Kidney (tissue), 14 donors: ENCODE data around the gene SRGAP3. TPM values are rescaled to one million over a fixed set of nuclear protein-coding genes. Genes with fewer than 3 reads are reported as not detected.

Experiments used
- DNase-seq, 5 donors: peaks; one replicate each; pipeline ENCODE4 v3.0.0-alpha.2; 2013 to 2020
- FAIRE-seq: peaks from 2 replicates; lab custom pipeline; 2012; peaks lifted over from hg19 to GRCh38; lab: Jason Lieb, UNC
- H3K27ac ChIP-seq, 2 donors: one replicate each; pipeline ENCODE4 v1.7.0; 2013; ENCODE audit warnings: low read depth in 2 of 2, low read length in 2 of 2, inconsistent platforms in 1 of 2
- H3K27me3 ChIP-seq: one replicate; pipeline ENCODE4 v1.7.1; 2013; ENCODE audit warnings: low read length, inconsistent platforms; ENCODE audit not compliant: control insufficient read depth, insufficient read depth
- H3K36me3 ChIP-seq, 3 donors: one replicate each; pipeline versions ENCODE4 v1.7.0 to v1.7.1; 2013; ENCODE audit warnings: low read length in 3 of 3, control low read depth in 1 of 3, inconsistent platforms in 1 of 3; ENCODE audit not compliant: insufficient read depth in 3 of 3, control insufficient read depth in 2 of 3
- H3K4me1 ChIP-seq, 3 donors: one replicate each; pipeline versions ENCODE4 v1.7.0 to v1.7.1; 2013; ENCODE audit warnings: low read length in 3 of 3, inconsistent platforms in 1 of 3, low read depth in 1 of 3; ENCODE audit not compliant: control insufficient read depth in 2 of 3, insufficient read depth in 2 of 3
- H3K4me3 ChIP-seq, 3 donors: one replicate each; pipeline versions ENCODE4 v1.7.0 to v1.8.1; 2013; ENCODE audit warnings: low read length in 3 of 3, control low read depth in 1 of 3, inconsistent platforms in 1 of 3
- H3K9ac ChIP-seq, 3 donors: one replicate each; pipeline versions ENCODE4 v1.7.0 to v1.7.1; 2013; ENCODE audit warnings: low read length in 3 of 3, control low read depth in 1 of 3, inconsistent platforms in 1 of 3
- H3K9me3 ChIP-seq, 3 donors: one replicate each; pipeline versions ENCODE4 v1.7.0 to v1.7.1; 2013; ENCODE audit warnings: low read length in 3 of 3, control low read depth in 1 of 3, inconsistent platforms in 1 of 3; ENCODE audit not compliant: control insufficient read depth in 2 of 3, insufficient read depth in 1 of 3
- CTCF ChIP-seq: IDR thresholded peaks from 3 replicates; pipeline ENCODE4 v1.5.1; 2012; ENCODE audit warnings: mild to moderate bottlenecking, moderate library complexity, borderline replicate concordance; ENCODE audit not compliant: insufficient read depth; ENCODE audit errors: extremely low read depth
- intact Hi-C: fragments of 100-400 bp; cut with DNase I; formaldehyde crosslinking; loops from one replicate; pipeline ENCODE4 v1.11.1; 2022
- polyA plus RNA-seq: library from polyadenylated mRNA; stranded (reverse); fragments of 350-450 nt; fragmentation: Illumina TruSeq; extraction: RNeasy Lipid Tissue Mini Kit (QIAGEN cat#74804); gene quantifications from one replicate; pipeline ENCODE4 v1.2.3, GENCODE V29; 2014; ENCODE audit warnings: low read depth, low replicate concordance; ENCODE audit not compliant: insufficient read depth
- total RNA-seq: library from RNA; stranded (reverse); fragmentation: NEBNext Ultra II Directional; extraction: Animal tissue kit (Norgen Biotek cat#: 25700); gene quantifications from one replicate; pipeline ENCODE4 v1.2.1, GENCODE V29; 2021
- donor health status: control.
- donor health status: control.
- donor health status: control.
- donor health status: control.
- donor health status: control.
- donor health status: DM: yes; HTN: yes; CAD: no.
- donor health status: Normal renal cell carcinoma (clear cell type).

SRGAP3 gene
- total and polyA plus RNA-seq, 2 donors from 2014 or later: 4.1 to 24.3 TPM

DNA sequence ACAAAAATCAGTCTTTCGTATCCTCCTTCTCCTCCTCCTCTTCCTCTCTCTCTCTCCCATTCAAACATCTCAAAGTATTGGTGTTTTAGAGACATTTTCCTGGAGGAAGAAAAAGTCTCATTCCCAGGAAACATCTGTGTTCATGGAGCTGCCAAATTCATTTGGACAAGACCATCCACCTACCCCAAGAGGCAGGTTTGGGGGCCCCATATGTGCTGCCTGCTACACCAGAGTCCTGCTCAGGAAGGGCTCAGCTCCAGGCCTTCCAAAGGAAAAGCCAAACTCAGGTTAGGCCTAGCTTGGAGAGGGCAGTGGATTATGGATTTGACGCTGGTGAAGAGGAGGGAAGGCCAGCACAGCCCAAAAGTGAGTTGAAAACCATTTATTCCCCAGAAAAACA is 131.2 kb downstream of the SRGAP3 start:
- TF ChIP-seq CTCF: no peak
- Histone ChIP-seq H3K4me1 (no peaks in the 10 kb centered on the region), H3K9ac (no peak overlapping the region), H3K36me3 (no peaks in the 10 kb centered on the region), H3K9me3 (no peaks in the 10 kb centered on the region), H3K27me3 (no peaks in the 10 kb centered on the region), H3K4me3 (no peak overlapping the region), H3K27ac (no peak overlapping the region)
- FAIRE-seq: no peak
- intact Hi-C loops: no loop called here
- DNase-seq: peak in 1 of 5 donors; percentile 24

- H3K27ac ChIP-seq: no peak overlapping the region
- H3K4me3 ChIP-seq: no peak overlapping the region
- H3K27me3 ChIP-seq: no peaks in the 10 kb centered on the region
- no peaks in the 10 kb centered on the region for H3K4me1 ChIP-seq
- FAIRE-seq (no peak), DNase-seq (no peak)
- H3K36me3 ChIP-seq: no peaks in the 10 kb centered on the region
- no peak for TF ChIP-seq CTCF
- no peak overlapping the region for H3K9ac ChIP-seq
- no peaks in the 10 kb centered on the region for H3K9me3 ChIP-seq
- intact Hi-C loops: no loop called here
These were observed 132.2 kb downstream of the SRGAP3 start for GRCh38 chr3:9117220-9117619.

- Histone ChIP-seq H3K36me3 (no peaks in the 10 kb centered on the region), H3K9ac (no peak overlapping the region), H3K4me1 (peaks cover 0 to 5% (median 3%) of the 10 kb centered on the region in 3 donors), H3K4me3 (no peak overlapping the region), H3K27ac (no peak overlapping the region), H3K27me3 (no peaks in the 10 kb centered on the region), H3K9me3 (no peaks in the 10 kb centered on the region)
- no peak for TF ChIP-seq CTCF
- intact Hi-C loops: no loop called here
- FAIRE-seq (no peak), DNase-seq (peak in 2 of 5 donors; percentile 44 to 49)
These were observed 133.1 kb downstream of the SRGAP3 start for GRCh38 chr3:9116336-9116735.

- DNase-seq: no peak
- H3K27me3 ChIP-seq: no peaks in the 10 kb centered on the region
- no peak for TF ChIP-seq CTCF
These were observed 134.1 kb downstream of the SRGAP3 start for GRCh38 chr3:9115336-9115735.

More at GRCh38 chr3:9115336-9115735, 134.1 kb downstream of the SRGAP3 start:
- Histone ChIP-seq H3K9ac (no peak overlapping the region), H3K36me3 (no peaks in the 10 kb centered on the region), H3K9me3 (no peaks in the 10 kb centered on the region), H3K27ac (no peak overlapping the region), H3K4me3 (no peak overlapping the region), H3K4me1 (peaks cover 0 to 6% (median 5%) of the 10 kb centered on the region in 3 donors)
- intact Hi-C loops: no loop called here
- no peak for FAIRE-seq
